HL-60 (cell line): Measurements from ENCODE around the gene PCDH15.

Experiments
- DNase-seq, 2 experiments: peaks; one replicate each; pipeline ENCODE4 v3.0.0-alpha.2; 2010 to 2020; ENCODE audit warnings: low read depth in 1 of 2, low spot score in 1 of 2
- H3K27ac ChIP-seq: fragments of 250-450 bp; sonication (Bioruptor Pico); replicated peaks from 2 replicates; pipeline ENCODE4 v1.5.1; 2020; ENCODE audit warnings: mild to moderate bottlenecking, moderate library complexity
- H3K27me3 ChIP-seq: fragments of 250-450 bp; sonication (Bioruptor Pico); 2 replicates; pipeline ENCODE4 v1.5.1; 2021; ENCODE audit warnings: mild to moderate bottlenecking, moderate library complexity; ENCODE audit not compliant: insufficient read depth, poor library complexity, severe bottlenecking
- H3K4me3 ChIP-seq: replicated peaks from 2 replicates; pipeline ENCODE4 v1.5.1; 2011; ENCODE audit warnings: mild to moderate bottlenecking, control low read depth, low read length; ENCODE audit not compliant: insufficient read depth
- GABPA ChIP-seq: IDR thresholded peaks from 2 replicates; pipeline ENCODE4 v1.6.1; 2012; ENCODE audit warnings: low read depth
- POLR2AphosphoS5 ChIP-seq: IDR thresholded peaks from 2 replicates; pipeline ENCODE4 v1.6.1; 2012; ENCODE audit warnings: low read depth
- REST ChIP-seq: IDR thresholded peaks from 2 replicates; pipeline ENCODE4 v1.6.1; 2012; ENCODE audit warnings: low read depth; ENCODE audit not compliant: insufficient replicate concordance
- SPI1 ChIP-seq: IDR thresholded peaks from 2 replicates; pipeline ENCODE4 v1.6.1; 2012; ENCODE audit warnings: low read depth, mild to moderate bottlenecking, borderline replicate concordance
- TF ChIP-seq, protein P1 (sequence below): IDR thresholded peaks from one replicate; pipeline ENCODE4 v1.5.1; 2011; ENCODE audit warnings: low read length, control low read depth, inconsistent platforms; ENCODE audit not compliant: insufficient read depth

The PCDH15 gene

DNA sequence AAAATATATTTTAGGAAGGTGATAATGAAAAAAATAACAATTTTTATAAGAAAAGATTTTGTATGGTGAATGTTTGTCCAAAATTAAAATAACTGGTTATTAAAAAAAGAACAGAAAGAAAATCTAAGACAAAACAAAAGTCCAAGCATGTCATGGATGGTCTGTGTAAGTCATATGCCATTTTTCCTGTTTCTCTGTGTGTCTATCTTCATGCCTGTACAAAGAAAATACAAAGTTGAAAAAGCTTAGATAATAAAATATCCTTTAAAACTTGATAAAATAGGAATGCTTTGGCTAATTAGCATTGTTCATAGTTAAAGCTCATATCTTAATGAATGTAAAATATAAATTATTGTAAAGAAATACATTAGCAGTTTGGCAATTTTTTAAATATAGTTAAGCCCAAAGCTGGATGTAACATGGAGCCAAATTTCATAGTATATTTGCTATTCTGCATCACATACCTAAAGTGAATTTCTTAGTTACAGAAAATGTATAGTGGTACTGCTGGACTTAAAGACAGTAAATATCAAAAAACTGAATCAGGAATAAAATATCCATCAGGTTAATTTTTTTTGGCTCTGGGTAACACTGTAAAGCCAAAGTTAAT is 661.1 kb downstream of the PCDH15 start:
- no peak for DNase-seq
- H3K27me3 ChIP-seq: no peaks in the 10 kb centered on the region
- H3K4me3 ChIP-seq: no peak overlapping the region
- TF ChIP-seq, protein P1, sequence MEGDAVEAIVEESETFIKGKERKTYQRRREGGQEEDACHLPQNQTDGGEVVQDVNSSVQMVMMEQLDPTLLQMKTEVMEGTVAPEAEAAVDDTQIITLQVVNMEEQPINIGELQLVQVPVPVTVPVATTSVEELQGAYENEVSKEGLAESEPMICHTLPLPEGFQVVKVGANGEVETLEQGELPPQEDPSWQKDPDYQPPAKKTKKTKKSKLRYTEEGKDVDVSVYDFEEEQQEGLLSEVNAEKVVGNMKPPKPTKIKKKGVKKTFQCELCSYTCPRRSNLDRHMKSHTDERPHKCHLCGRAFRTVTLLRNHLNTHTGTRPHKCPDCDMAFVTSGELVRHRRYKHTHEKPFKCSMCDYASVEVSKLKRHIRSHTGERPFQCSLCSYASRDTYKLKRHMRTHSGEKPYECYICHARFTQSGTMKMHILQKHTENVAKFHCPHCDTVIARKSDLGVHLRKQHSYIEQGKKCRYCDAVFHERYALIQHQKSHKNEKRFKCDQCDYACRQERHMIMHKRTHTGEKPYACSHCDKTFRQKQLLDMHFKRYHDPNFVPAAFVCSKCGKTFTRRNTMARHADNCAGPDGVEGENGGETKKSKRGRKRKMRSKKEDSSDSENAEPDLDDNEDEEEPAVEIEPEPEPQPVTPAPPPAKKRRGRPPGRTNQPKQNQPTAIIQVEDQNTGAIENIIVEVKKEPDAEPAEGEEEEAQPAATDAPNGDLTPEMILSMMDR: no peak
- TF ChIP-seq GABPA (no peak), SPI1 (no peak), REST (no peak)
- H3K27ac ChIP-seq: no peak overlapping the region

- no peak overlapping the region for H3K27ac ChIP-seq
- no peak for DNase-seq
- TF ChIP-seq GABPA (no peak), REST (no peak), POLR2AphosphoS5 (no peak), SPI1 (no peak)
- TF ChIP-seq, protein P1: no peak
- H3K27me3 ChIP-seq: no peaks in the 10 kb centered on the region
- H3K4me3 ChIP-seq: no peak overlapping the region
These were observed 663.6 kb downstream of the PCDH15 start for GRCh38 chr10:54137396-54137795.

DNA sequence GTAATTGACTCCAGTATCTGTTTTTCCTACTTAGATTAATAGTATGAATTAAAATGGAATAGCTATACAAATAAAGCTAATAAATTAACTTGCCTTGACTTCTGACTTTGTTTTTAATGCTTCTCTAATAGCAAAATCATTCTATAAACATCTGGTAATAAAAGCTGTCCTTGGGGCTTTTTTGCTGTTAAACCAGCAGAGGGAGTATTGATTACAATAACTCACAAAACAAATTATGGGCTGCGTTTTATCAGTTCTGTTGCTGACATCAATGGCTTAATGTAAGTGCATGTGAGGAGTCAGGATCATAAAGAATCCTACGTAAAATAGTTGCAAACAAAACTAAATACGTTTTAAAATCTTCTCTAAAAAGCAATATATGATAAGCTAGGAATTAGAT is 667.8 kb downstream of the PCDH15 start:
- Histone ChIP-seq H3K27ac (no peak overlapping the region), H3K27me3 (no peaks in the 10 kb centered on the region), H3K4me3 (no peak overlapping the region)
- TF ChIP-seq POLR2AphosphoS5: no peak
- no peak for TF ChIP-seq GABPA
- TF ChIP-seq, protein P1: no peak
- no peak for TF ChIP-seq REST
- TF ChIP-seq SPI1: no peak
- no peak for DNase-seq
